Mucosa of stomach (tissue), 1 donor: ENCODE results near the gene ANP32A.

ENCODE experiments used
- H3K27me3 ChIP-seq: one replicate; pipeline ENCODE4 v1.7.0; 2013; ENCODE audit warnings: mild to moderate bottlenecking, low read length; ENCODE audit not compliant: control insufficient read depth, insufficient read depth
- H3K36me3 ChIP-seq: one replicate; pipeline ENCODE4 v1.7.0; 2013; ENCODE audit warnings: low read length; ENCODE audit not compliant: control insufficient read depth, insufficient read depth
- H3K4me1 ChIP-seq: one replicate; pipeline ENCODE4 v1.7.0; 2013; ENCODE audit warnings: mild to moderate bottlenecking, low read length; ENCODE audit not compliant: control insufficient read depth, insufficient read depth
- H3K4me3 ChIP-seq: one replicate; pipeline ENCODE4 v1.7.0; 2013; ENCODE audit warnings: low read length
- H3K9ac ChIP-seq: one replicate; pipeline ENCODE4 v1.7.0; 2013; ENCODE audit warnings: mild to moderate bottlenecking, low read length, moderate library complexity
- H3K9me3 ChIP-seq: one replicate; pipeline ENCODE4 v1.7.0; 2013; ENCODE audit warnings: mild to moderate bottlenecking, low read length, moderate library complexity; ENCODE audit not compliant: control insufficient read depth
- donor health status: Pancreatic carcinoma.

The ANP32A gene

GRCh38 chr15:68751622-68752021 is 69.1 kb downstream of the ANP32A start:
- H3K4me3 ChIP-seq: no peak overlapping the region
- no peaks in the 10 kb centered on the region for H3K36me3 ChIP-seq
- no peak overlapping the region for H3K9ac ChIP-seq
- H3K9me3 ChIP-seq: no peaks in the 10 kb centered on the region
- no peaks in the 10 kb centered on the region for H3K27me3 ChIP-seq
- no peaks in the 10 kb centered on the region for H3K4me1 ChIP-seq

- Histone ChIP-seq H3K4me3 (no peak overlapping the region), H3K4me1 (no peaks in the 10 kb centered on the region), H3K36me3 (no peaks in the 10 kb centered on the region), H3K9me3 (no peaks in the 10 kb centered on the region), H3K27me3 (no peaks in the 10 kb centered on the region), H3K9ac (no peak overlapping the region)
Observed at GRCh38 chr15:68749793-68750192, 70.9 kb downstream of the ANP32A start.

- Histone ChIP-seq H3K4me1 (no peaks in the 10 kb centered on the region), H3K9me3 (no peaks in the 10 kb centered on the region), H3K4me3 (no peak overlapping the region), H3K9ac (no peak overlapping the region), H3K36me3 (no peaks in the 10 kb centered on the region), H3K27me3 (no peaks in the 10 kb centered on the region)
Observed at GRCh38 chr15:68749365-68749764, 71.3 kb downstream of the ANP32A start.

GRCh38 chr15:68743256-68743655 is 77.4 kb downstream of the ANP32A start:
- H3K27me3 ChIP-seq: no peaks in the 10 kb centered on the region
- H3K4me1 ChIP-seq: no peaks in the 10 kb centered on the region
- H3K9me3 ChIP-seq: no peaks in the 10 kb centered on the region
- H3K4me3 ChIP-seq: no peak overlapping the region
- H3K36me3 ChIP-seq: no peaks in the 10 kb centered on the region
- H3K9ac ChIP-seq: no peak overlapping the region

GRCh38 chr15:68739390-68740080 is 81.2 kb downstream of the ANP32A start:
- H3K27me3 ChIP-seq: no peaks in the 10 kb centered on the region
- no peaks in the 10 kb centered on the region for H3K36me3 ChIP-seq
- no peaks in the 10 kb centered on the region for H3K9me3 ChIP-seq
- no peaks in the 10 kb centered on the region for H3K4me1 ChIP-seq
- H3K4me3 ChIP-seq: no peak overlapping the region
- H3K9ac ChIP-seq: no peak overlapping the region

- H3K27me3 ChIP-seq: no peaks in the 10 kb centered on the region
- no peaks in the 10 kb centered on the region for H3K9me3 ChIP-seq
- H3K4me3 ChIP-seq: no peak overlapping the region
- peaks cover 4% of the 10 kb centered on the region for H3K4me1 ChIP-seq
- no peak overlapping the region for H3K9ac ChIP-seq
- H3K36me3 ChIP-seq: no peaks in the 10 kb centered on the region
Observed at GRCh38 chr15:68735610-68736009, 85.1 kb downstream of the ANP32A start.

GRCh38 chr15:68734881-68735280 is 85.8 kb downstream of the ANP32A start:
- no peaks in the 10 kb centered on the region for H3K36me3 ChIP-seq
- H3K27me3 ChIP-seq: no peaks in the 10 kb centered on the region
- no peaks in the 10 kb centered on the region for H3K9me3 ChIP-seq
- no peak overlapping the region for H3K4me3 ChIP-seq
- H3K9ac ChIP-seq: no peak overlapping the region
- peaks cover 4% of the 10 kb centered on the region for H3K4me1 ChIP-seq

GRCh38 chr15:68734352-68734751 is 86.3 kb downstream of the ANP32A start:
- Histone ChIP-seq H3K4me1 (peaks cover 4% of the 10 kb centered on the region), H3K36me3 (no peaks in the 10 kb centered on the region), H3K4me3 (no peak overlapping the region), H3K27me3 (no peaks in the 10 kb centered on the region), H3K9ac (no peak overlapping the region), H3K9me3 (no peaks in the 10 kb centered on the region)

- Histone ChIP-seq H3K9ac (no peak overlapping the region), H3K4me3 (no peak overlapping the region), H3K36me3 (no peaks in the 10 kb centered on the region), H3K4me1 (peaks cover 4% of the 10 kb centered on the region), H3K27me3 (no peaks in the 10 kb centered on the region), H3K9me3 (no peaks in the 10 kb centered on the region)
Observed at GRCh38 chr15:68733666-68734065, 87.0 kb downstream of the ANP32A start.

GRCh38 chr15:68732451-68732850 is 88.2 kb downstream of the ANP32A start:
- Histone ChIP-seq H3K27me3 (no peaks in the 10 kb centered on the region), H3K9ac (no peak overlapping the region), H3K9me3 (no peaks in the 10 kb centered on the region), H3K4me1 (peaks cover 4% of the 10 kb centered on the region), H3K4me3 (no peak overlapping the region), H3K36me3 (no peaks in the 10 kb centered on the region)

GRCh38 chr15:68730976-68731897 is 89.5 kb downstream of the ANP32A start:
- Histone ChIP-seq H3K9me3 (no peaks in the 10 kb centered on the region), H3K27me3 (no peaks in the 10 kb centered on the region), H3K4me3 (no peak overlapping the region), H3K9ac (no peak overlapping the region), H3K4me1 (peaks cover 4% of the 10 kb centered on the region), H3K36me3 (no peaks in the 10 kb centered on the region)

- Histone ChIP-seq H3K27me3 (no peaks in the 10 kb centered on the region), H3K9me3 (no peaks in the 10 kb centered on the region), H3K4me3 (no peak overlapping the region), H3K36me3 (no peaks in the 10 kb centered on the region), H3K4me1 (peaks cover 4% of the 10 kb centered on the region), H3K9ac (no peak overlapping the region)
Observed at GRCh38 chr15:68730471-68730919, 90.2 kb downstream of the ANP32A start.
